Endothelial cell of umbilical vein (primary cell): Measurements from ENCODE around the gene HBZ. TPM values are rescaled to one million over a fixed set of nuclear protein-coding genes. Genes with fewer than 3 reads are reported as not detected.

Source experiments
- BruUV-seq: library from RNA; stranded (reverse); fragments of 400-500 nt; replicated peaks from 2 replicates; lab custom pipeline; 2021; lab: Mats Ljungman, UMichigan
- CTCF ChIA-PET: fragments of 300-600, 350-600 bp; sonication (Branson Sonifier 250); formaldehyde crosslinking; loops from one replicate; lab custom pipeline; 2021; ENCODE audit warnings: antibody characterized with exemption, inconsistent platforms; lab: Charles Lee
- POLR2A ChIA-PET: fragments of 300-600, 350-600 bp; sonication (Branson Sonifier 250); formaldehyde crosslinking; loops from one replicate; lab custom pipeline; 2021; ENCODE audit warnings: antibody characterized with exemption, inconsistent platforms; lab: Charles Lee
- DNase-seq: peaks from one replicate; pipeline ENCODE4 v3.0.0-alpha.2; 2011; ENCODE audit warnings: low read depth, low spot score
- FAIRE-seq: peaks from 2 replicates; lab custom pipeline; 2011; peaks lifted over from hg19 to GRCh38; lab: Jason Lieb, UNC
- H2AFZ ChIP-seq: 2 replicates; pipeline ENCODE4 v1.6.0; 2012; ENCODE audit warnings: low read depth, low read length, control low read depth, inconsistent platforms
- H3K27ac ChIP-seq: 2 replicates; pipeline ENCODE4 v1.5.1; 2011; ENCODE audit warnings: low read depth, mild to moderate bottlenecking, control low read depth, low read length, moderate library complexity; ENCODE audit not compliant: insufficient read depth
- H3K27me3 ChIP-seq, 2 experiments: 2 replicates each; pipeline versions ENCODE4 v1.6.0 to v1.6.1; 2011; ENCODE audit warnings: low read length in 2 of 2, mixed read lengths in 1 of 2; ENCODE audit not compliant: control insufficient read depth in 2 of 2, insufficient read depth in 2 of 2
- H3K36me3 ChIP-seq, 2 experiments: 2 replicates in 1 of 2; 3 replicates in 1 of 2; pipeline ENCODE4 v1.5.1; 2011; ENCODE audit warnings: low read length in 2 of 2, mild to moderate bottlenecking in 1 of 2, moderate library complexity in 1 of 2; ENCODE audit not compliant: control insufficient read depth in 2 of 2, insufficient read depth in 2 of 2; ENCODE audit errors: extremely low read depth in 1 of 2
- H3K4me1 ChIP-seq: 3 replicates; pipeline ENCODE4 v1.5.1; 2011; ENCODE audit warnings: mild to moderate bottlenecking, low read length; ENCODE audit not compliant: control insufficient read depth, insufficient read depth; ENCODE audit errors: extremely low read depth
- H3K4me2 ChIP-seq: 2 replicates; pipeline ENCODE4 v1.6.1; 2011; ENCODE audit warnings: low read length, control low read depth, mixed read lengths; ENCODE audit not compliant: insufficient read depth
- H3K4me3 ChIP-seq, 3 experiments: fragments of 200-600 bp in 1 of 3; sonication (generic), shearing (Covaris generic) in 1 of 3; replicated peaks in 1 of 3; 2 replicates each; pipeline ENCODE4 v1.5.1; 2011 to 2016; ENCODE audit warnings: control low read depth in 3 of 3, low read length in 3 of 3, mild to moderate bottlenecking in 2 of 3, inconsistent platforms in 1 of 3, low read depth in 1 of 3, moderate library complexity in 1 of 3; ENCODE audit not compliant: insufficient read depth in 1 of 3
- H3K79me2 ChIP-seq: 2 replicates; pipeline ENCODE4 v1.6.0; 2012; ENCODE audit warnings: low read length, inconsistent platforms; ENCODE audit not compliant: control insufficient read depth, insufficient read depth
- H3K9ac ChIP-seq: replicated peaks from 2 replicates; pipeline ENCODE3; 2011; ENCODE audit warnings: low read length, control low read depth; ENCODE audit not compliant: insufficient read depth; ENCODE audit errors: extremely low read depth
- H3K9me1 ChIP-seq: replicated peaks from 3 replicates; pipeline ENCODE4 v1.6.0; 2011; ENCODE audit warnings: mild to moderate bottlenecking, low read length; ENCODE audit not compliant: control insufficient read depth, insufficient read depth; ENCODE audit errors: extremely low read depth
- H3K9me3 ChIP-seq: replicated peaks from 2 replicates; pipeline ENCODE4 v1.5.1; 2012; ENCODE audit warnings: low read length, inconsistent platforms; ENCODE audit not compliant: control insufficient read depth, insufficient read depth
- H4K20me1 ChIP-seq: replicated peaks from 2 replicates; pipeline ENCODE3; 2011; ENCODE audit warnings: mild to moderate bottlenecking, low read length; ENCODE audit not compliant: control insufficient read depth, insufficient read depth; ENCODE audit errors: extremely low read depth
- CTCF ChIP-seq, 2 donors: IDR thresholded peaks; 1 replicate in 1 of 2; 2 replicates in 1 of 2; pipeline ENCODE4 v1.5.1; 2011; ENCODE audit warnings: low read length in 2 of 2, mild to moderate bottlenecking in 2 of 2, moderate library complexity in 2 of 2, control low read depth in 1 of 2, inconsistent platforms in 1 of 2, low read depth in 1 of 2; ENCODE audit not compliant: insufficient read depth in 1 of 2; ENCODE audit errors: extremely low read depth in 1 of 2
- EZH2 ChIP-seq: IDR thresholded peaks from 2 replicates; pipeline ENCODE4 v1.6.1; 2012; ENCODE audit warnings: borderline replicate concordance, low read depth, mild to moderate bottlenecking, moderate library complexity, low read length, inconsistent platforms; ENCODE audit not compliant: severe bottlenecking
- FOS ChIP-seq: IDR thresholded peaks from 2 replicates; pipeline ENCODE4 v1.6.1; 2011; ENCODE audit warnings: mild to moderate bottlenecking, low read length, moderate library complexity, borderline replicate concordance; ENCODE audit not compliant: insufficient read depth
- GATA2 ChIP-seq: IDR thresholded peaks from 2 replicates; pipeline ENCODE4 v1.7.0; 2011; ENCODE audit warnings: low read depth, mild to moderate bottlenecking, moderate library complexity, mixed read lengths, low read length; ENCODE audit not compliant: insufficient read length, insufficient read depth
- JUN ChIP-seq: IDR thresholded peaks from 2 replicates; pipeline ENCODE4 v1.6.1; 2011; ENCODE audit warnings: borderline replicate concordance, low read depth; ENCODE audit not compliant: insufficient read length, insufficient read depth
- MAX ChIP-seq: IDR thresholded peaks from 2 replicates; pipeline ENCODE4 v1.6.1; 2011; ENCODE audit not compliant: insufficient read depth, insufficient read length
- MYC ChIP-seq: IDR thresholded peaks from one replicate; pipeline ENCODE4 v1.6.1; 2011; ENCODE audit warnings: mild to moderate bottlenecking, low read depth, low read length
- POLR2A ChIP-seq: IDR thresholded peaks from 2 replicates; pipeline ENCODE4 v1.6.1; 2012; ENCODE audit warnings: low read depth, mild to moderate bottlenecking, control low read depth, low read length
- POLR2AphosphoS5 ChIP-seq: IDR thresholded peaks from 2 replicates; pipeline ENCODE4 v1.6.1; 2012; ENCODE audit warnings: low read depth, mild to moderate bottlenecking, control low read depth, low read length, moderate library complexity; ENCODE audit not compliant: insufficient read depth
- dilution Hi-C: fragments of 300-500 bp; cut with MboI; formaldehyde crosslinking; loops from one replicate; pipeline ENCODE4 v1.15.0; 2019; ENCODE audit warnings: low sequenced_read_pairs; ENCODE audit not compliant: extremely low pct_ligation_motif_present
- intact Hi-C: fragments of 100-400 bp; cut with micrococcal nuclease; formaldehyde crosslinking; loops from one replicate; pipeline ENCODE4 v1.10.0; 2022
- polyA plus RNA-seq, 4 experiments: library from polyadenylated mRNA; depleted of rRNA in 3 of 4; stranded (reverse) in 3 of 4; unstranded in 1 of 4; fragments of >200 nt; gene quantifications; 2 replicates each; pipeline versions ENCODE4 v1.2.1 to v1.2.3, GENCODE V29; 2011 to 2012; ENCODE audit warnings: missing spikeins in 1 of 4
- total RNA-seq: library from RNA; stranded (reverse); gene quantifications from 2 replicates; pipeline ENCODE4 v1.2.3, GENCODE V29; 2021

Gene HBZ
- total and polyA plus RNA-seq, 2 donors (not counting 3 experiments of a cell fraction or from before 2014, with no cell fraction given) = not detected

GRCh38 chr16:160691-161190, 8.3 kb downstream of the HBZ start:
- dilution Hi-C loops (no loop called here), intact Hi-C loops (no loop called here)
- no peaks in the 10 kb centered on the region for H3K36me3 ChIP-seq
- no peak for DNase-seq
- no peaks in the 10 kb centered on the region for H3K4me1 ChIP-seq
- H3K9me1 ChIP-seq = no peaks in the 10 kb centered on the region
- H2AFZ ChIP-seq = no peak overlapping the region
- H3K79me2 ChIP-seq = no peaks in the 10 kb centered on the region
- no peaks in the 10 kb centered on the region for H4K20me1 ChIP-seq
- H3K27me3 ChIP-seq = peaks cover 12 to 16% of the 10 kb centered on the region in 2 experiments
- no peaks in the 10 kb centered on the region for H3K9me3 ChIP-seq
- TF ChIP-seq MAX (no peak), CTCF (IDR thresholded peaks at IDR 0.05; ENCODE audit: extremely low read depth in 1 of 2, insufficient read depth in 1 of 2, low read depth in 1 of 2, low read length in 2 of 2) (no peak), POLR2A (no peak), MYC (no peak), JUN (no peak), GATA2 (no peak), EZH2 (no peak), FOS (no peak), POLR2AphosphoS5 (no peak)
- H3K4me3 ChIP-seq = no peak overlapping the region
- no peak overlapping the region for H3K4me2 ChIP-seq
- ChIA-PET CTCF (interaction anchor here (1.2 kb wide), 1 partner anchor 54 kb away, joined by 8 read pairs; no protein-coding TSS in a partner anchor), POLR2A (no interaction called here)
- no peak overlapping the region for H3K27ac ChIP-seq
- no TSS peak for BruUV-seq
- no peak for FAIRE-seq
- no peak overlapping the region for H3K9ac ChIP-seq
